ENCODE data around the gene ABCG4.

ABCG4 gene

GRCh38 chr11:119206511-119207414 lies 57.9 kb downstream of the ABCG4 start:
- peak overlapping the region; percentile 86 for H3K27ac ChIP-seq
- no peaks in the 10 kb centered on the region for H3K36me3 ChIP-seq (ENCODE audit: control insufficient read depth, insufficient read depth, low read length)
- peak overlapping the region; percentile 75 for H3K4me2 ChIP-seq (ENCODE audit: low read length)
- no peak for TF ChIP-seq CTCF (IDR thresholded peaks at IDR 0.05)
- H2AFZ ChIP-seq, result peak overlapping the region; percentile 87
- H3K4me1 ChIP-seq, result no peaks in the 10 kb centered on the region
- no peaks in the 10 kb centered on the region for H3K9me3 ChIP-seq (ENCODE audit: control insufficient read depth, low read length)
- H3K9ac ChIP-seq, result peak overlapping the region; percentile 37
- H3K79me2 ChIP-seq, result peaks cover 2% of the 10 kb centered on the region
- peak overlapping the region; percentile 71 for H3K4me3 ChIP-seq (ENCODE audit: low read depth, low read length)
- H3K27me3 ChIP-seq (ENCODE audit: control insufficient read depth, insufficient read depth, low read length), result no peaks in the 10 kb centered on the region

GRCh38 chr11:119207415-119207960 lies 58.6 kb downstream of the ABCG4 start:
- no peaks in the 10 kb centered on the region for H3K9me3 ChIP-seq (ENCODE audit: control insufficient read depth, low read length)
- H3K4me1 ChIP-seq, result no peaks in the 10 kb centered on the region
- H3K9ac ChIP-seq, result no peak overlapping the region
- no peak overlapping the region for H2AFZ ChIP-seq
- no peaks in the 10 kb centered on the region for H3K36me3 ChIP-seq (ENCODE audit: control insufficient read depth, insufficient read depth, low read length)
- no peak for TF ChIP-seq CTCF (IDR thresholded peaks at IDR 0.05)
- peaks cover 2% of the 10 kb centered on the region for H3K79me2 ChIP-seq
- H3K27ac ChIP-seq, result no peak overlapping the region
- no peaks in the 10 kb centered on the region for H3K27me3 ChIP-seq (ENCODE audit: control insufficient read depth, insufficient read depth, low read length)
- H3K4me3 ChIP-seq (ENCODE audit: low read depth, low read length), result peak overlapping the region; percentile 71
- H3K4me2 ChIP-seq (ENCODE audit: low read length), result peak overlapping the region; percentile 61

GRCh38 chr11:119209186-119209585 lies 60.3 kb downstream of the ABCG4 start:
- H2AFZ ChIP-seq, result no peak overlapping the region
- no peak for TF ChIP-seq CTCF (IDR thresholded peaks at IDR 0.05)
- H3K9ac ChIP-seq, result no peak overlapping the region
- no peaks in the 10 kb centered on the region for H3K9me3 ChIP-seq (ENCODE audit: control insufficient read depth, low read length)
- no peaks in the 10 kb centered on the region for H3K36me3 ChIP-seq (ENCODE audit: control insufficient read depth, insufficient read depth, low read length)
- no peaks in the 10 kb centered on the region for H3K27me3 ChIP-seq (ENCODE audit: control insufficient read depth, insufficient read depth, low read length)
- no peaks in the 10 kb centered on the region for H3K4me1 ChIP-seq
- H3K79me2 ChIP-seq, result peaks cover 2% of the 10 kb centered on the region
- H3K4me3 ChIP-seq (ENCODE audit: low read depth, low read length), result no peak overlapping the region
- H3K27ac ChIP-seq, result no peak overlapping the region
- H3K4me2 ChIP-seq (ENCODE audit: low read length), result no peak overlapping the region

GRCh38 chr11:119210050-119210449 lies 61.2 kb downstream of the ABCG4 start:
- TF ChIP-seq CTCF (IDR thresholded peaks at IDR 0.05), result no peak
- no peak overlapping the region for H3K9ac ChIP-seq
- H3K4me3 ChIP-seq (ENCODE audit: low read depth, low read length), result no peak overlapping the region
- H3K79me2 ChIP-seq, result peaks cover 2% of the 10 kb centered on the region
- no peak overlapping the region for H2AFZ ChIP-seq
- H3K27me3 ChIP-seq (ENCODE audit: control insufficient read depth, insufficient read depth, low read length), result no peaks in the 10 kb centered on the region
- H3K4me2 ChIP-seq (ENCODE audit: low read length), result no peak overlapping the region
- H3K9me3 ChIP-seq (ENCODE audit: control insufficient read depth, low read length), result no peaks in the 10 kb centered on the region
- H3K4me1 ChIP-seq, result no peaks in the 10 kb centered on the region
- no peak overlapping the region for H3K27ac ChIP-seq
- no peaks in the 10 kb centered on the region for H3K36me3 ChIP-seq (ENCODE audit: control insufficient read depth, insufficient read depth, low read length)

All from parathyroid adenoma (tissue), 2 donors.